Pons (tissue), 1 donor: ENCODE measurements around the gene SLC35D1.
A peak's percentile ranks its signal among the peaks of the same experiment; 100 is the strongest.
"Not testable (repeated sequence)": the region's sequence is repeated elsewhere in the genome, so short reads cannot be mapped to it uniquely, and the experiment has no call there.

Experiments
- DNase-seq: peaks from one replicate; pipeline ENCODE4 v3.0.0-alpha.2; 2016; ENCODE audit warnings: low spot score

SLC35D1 gene

DNA sequence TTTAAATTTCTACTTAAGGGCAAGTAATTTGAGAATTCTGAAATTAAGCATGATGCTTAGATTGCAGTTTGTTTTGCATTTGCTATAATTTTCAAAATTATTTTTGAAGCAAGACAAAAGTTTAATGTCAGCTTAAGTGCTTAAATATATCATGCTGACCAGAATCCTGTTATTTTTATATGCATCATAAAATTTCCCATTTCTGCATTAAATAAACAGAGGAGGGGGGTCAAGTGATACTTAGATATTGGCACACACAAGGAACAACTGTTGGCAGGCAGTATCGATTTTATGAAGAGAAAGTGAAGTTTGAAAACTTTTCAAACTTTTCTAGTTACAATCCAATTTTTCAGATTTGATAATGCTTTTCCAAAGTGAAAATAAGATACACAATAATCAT, 68.1 kb downstream of the SLC35D1 start:
- no peak for DNase-seq

DNA sequence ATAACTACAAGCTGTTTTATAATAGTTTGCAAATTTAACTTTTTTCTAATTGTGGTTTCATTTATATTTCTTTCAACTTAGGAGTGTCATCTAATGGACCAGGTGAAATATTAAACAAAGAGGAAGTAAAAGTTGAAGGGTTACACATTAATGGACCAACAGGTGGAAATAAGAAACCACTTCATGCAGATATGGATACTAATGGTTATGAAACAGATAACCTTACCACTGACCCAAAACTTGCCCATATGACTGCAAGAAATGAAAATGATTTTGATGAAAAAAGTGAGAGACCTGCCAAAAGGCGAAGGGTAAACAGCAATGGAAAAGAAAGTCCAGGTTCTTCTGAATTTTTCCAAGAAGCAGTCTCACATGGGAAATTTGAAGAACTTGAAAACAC, 69.5 kb downstream of the SLC35D1 start:
- no peak for DNase-seq

DNA sequence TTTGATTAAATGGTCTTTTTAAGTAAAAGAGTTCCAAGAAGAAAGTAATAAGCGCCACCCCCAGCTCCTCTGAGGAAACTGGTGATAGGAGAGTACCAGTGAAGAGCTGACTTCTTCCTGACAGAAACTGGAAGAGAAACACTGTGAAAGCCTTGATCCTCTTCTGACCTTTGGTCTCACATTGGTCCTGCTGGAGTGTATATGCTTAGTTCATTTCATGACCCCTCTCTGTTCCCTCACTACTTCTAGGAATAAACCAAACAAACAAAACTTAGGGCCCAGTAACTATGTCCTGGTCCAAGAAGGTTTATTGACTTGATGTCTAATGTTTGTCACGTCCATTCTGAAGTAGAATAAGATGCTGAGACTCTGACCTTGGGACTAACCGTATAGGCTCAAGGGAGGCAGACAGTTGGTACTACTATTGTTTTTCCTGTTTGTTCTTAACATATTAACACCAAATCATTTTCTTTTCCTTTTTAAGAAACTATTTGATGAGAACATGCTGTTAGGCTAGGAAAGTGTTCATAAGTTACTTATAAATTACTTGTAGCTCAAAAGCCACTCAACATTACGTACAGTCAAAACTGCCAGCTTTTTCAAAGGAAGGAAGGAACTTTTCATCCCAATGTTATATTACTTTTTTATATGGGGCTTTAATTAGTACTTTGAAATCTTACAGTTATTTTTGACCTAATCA, 71.2 kb downstream of the SLC35D1 start:
- no peak for DNase-seq

DNA sequence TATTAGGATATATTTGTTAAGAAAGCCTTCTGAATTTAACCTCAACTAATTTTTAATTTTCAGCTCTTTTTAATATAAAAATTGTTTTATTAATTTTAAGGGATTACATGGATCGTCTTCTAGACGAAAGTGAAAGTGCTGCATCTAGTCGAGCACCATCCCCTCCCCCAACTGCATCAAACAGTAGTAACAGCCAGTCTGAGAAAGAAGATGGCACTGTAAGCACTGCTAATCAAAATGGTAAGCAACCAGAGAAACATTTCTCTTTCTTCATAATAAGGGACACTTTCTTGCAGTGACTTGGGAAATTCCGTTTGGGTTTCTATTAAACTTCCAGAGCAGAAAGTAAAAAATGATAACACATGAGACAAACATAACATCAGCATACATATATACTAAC, 72.3 kb downstream of the SLC35D1 start:
- DNase-seq: peak; percentile 88

DNA sequence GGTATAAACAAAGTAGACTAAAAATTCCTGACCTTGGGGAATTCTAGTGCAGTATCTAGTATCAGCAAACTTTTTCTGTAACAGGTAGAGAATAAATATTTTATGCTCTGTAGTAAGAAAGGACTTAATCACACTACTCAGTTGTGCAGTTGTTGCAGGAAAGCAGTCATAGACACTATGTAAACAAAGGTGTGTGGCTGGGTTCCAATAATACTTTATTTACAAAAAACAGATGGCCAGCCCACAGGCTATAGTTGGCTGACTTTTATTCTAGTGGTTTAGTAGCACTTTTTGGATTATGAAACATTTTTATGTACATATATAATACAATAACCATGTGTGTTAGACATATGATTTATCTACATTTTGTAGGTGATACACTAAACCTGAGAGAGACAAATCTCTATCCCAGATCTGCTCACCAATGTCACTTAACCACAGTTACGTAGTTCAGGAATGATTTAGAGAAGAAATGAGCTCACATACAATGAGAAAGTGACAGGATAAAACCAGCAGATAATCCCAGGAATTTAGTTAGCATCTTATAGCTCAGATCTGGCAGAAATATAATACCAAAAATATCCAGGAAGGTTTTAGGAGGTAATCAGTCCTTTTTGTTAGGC, 73.1 kb downstream of the SLC35D1 start:
- DNase-seq: peak; percentile 12

DNA sequence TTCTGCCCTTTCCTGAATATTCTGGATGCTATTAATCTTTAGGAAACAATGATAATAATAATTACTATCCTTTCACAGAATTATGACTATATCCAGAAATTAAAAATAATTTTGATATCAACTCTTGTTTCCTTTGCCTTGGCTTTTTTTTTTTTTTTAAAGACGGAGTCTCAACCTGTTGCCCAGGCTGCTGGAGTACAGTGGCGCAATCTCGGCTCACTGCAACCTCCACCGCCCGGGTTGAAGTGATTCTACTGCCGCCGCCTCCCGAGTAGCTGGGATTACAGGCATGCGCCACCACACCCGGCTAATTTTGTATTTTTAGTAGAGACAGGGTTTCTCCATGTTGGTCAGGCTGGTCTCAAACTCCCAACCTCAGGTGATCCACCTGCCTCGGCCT, 74.3 kb downstream of the SLC35D1 start:
- not testable (repeated sequence) for DNase-seq

DNA sequence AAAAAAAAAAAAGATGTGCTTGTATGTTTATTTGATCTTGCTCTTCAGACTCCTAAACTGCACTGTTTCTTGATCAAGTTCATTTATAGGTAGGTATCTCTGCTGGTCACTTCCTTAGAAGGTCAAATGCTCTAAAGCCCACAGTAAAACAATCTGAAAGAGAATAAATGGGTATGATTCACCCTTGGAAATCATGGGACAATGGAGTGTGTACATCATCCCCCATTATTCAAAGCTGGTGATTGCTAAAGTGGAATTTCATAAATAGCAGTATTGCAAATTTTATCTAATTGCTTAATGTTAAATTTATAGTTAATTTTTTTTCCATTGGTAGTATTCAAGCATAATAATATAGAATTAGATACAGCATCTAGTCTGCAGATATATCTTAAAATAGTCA, 75.7 kb downstream of the SLC35D1 start:
- no peak for DNase-seq

DNA sequence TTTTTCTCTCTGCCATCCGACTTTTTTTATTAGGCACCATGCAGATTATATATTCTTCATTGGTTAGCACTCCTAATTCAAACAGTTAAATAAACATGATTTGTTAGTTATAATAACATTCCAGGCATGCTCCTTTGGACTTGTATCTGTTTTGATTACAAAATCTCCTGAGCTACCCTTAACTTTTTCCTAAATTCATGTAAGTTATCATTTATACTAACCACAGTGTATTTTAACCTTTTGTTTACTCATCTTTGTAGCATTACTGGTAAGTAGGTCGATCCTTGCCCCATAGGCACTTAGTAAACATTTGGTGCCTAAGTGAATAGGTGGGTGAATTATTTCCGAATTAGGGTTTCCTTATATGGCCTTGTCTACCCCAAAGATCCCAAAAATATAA, 85.4 kb downstream of the SLC35D1 start:
- DNase-seq: no peak

DNA sequence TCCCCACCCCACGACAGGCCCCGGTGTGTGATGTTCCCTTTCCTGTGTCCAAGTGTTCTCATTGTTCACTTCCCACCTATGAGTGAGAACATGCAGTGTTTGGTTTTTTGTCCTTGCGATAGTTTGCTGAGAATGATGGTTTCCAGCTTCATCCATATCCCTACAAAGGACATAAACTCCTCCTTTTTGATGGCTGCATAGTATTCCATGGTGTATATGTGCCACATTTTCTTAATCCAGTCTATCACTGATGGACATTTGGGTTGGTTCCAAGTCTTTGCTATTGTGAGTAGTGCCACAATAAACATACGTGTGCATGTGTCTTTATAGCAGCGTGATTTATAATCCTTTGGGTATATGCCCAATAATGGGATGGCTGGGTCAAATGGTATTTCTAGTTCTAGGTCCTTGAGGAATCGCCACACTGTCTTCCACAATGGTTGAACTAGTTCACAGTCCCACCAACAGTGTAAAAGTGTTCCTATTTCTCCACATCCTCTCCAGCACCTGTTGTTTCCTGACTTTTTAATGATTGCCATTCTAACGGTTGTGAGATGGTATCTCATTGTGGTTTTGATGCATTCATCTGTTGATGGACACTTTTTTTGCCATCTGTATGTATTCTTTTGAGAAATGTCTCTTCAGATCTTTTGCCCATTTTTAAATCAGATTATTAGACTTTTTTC, 87.6 kb downstream of the SLC35D1 start:
- not testable (repeated sequence) for DNase-seq

DNA sequence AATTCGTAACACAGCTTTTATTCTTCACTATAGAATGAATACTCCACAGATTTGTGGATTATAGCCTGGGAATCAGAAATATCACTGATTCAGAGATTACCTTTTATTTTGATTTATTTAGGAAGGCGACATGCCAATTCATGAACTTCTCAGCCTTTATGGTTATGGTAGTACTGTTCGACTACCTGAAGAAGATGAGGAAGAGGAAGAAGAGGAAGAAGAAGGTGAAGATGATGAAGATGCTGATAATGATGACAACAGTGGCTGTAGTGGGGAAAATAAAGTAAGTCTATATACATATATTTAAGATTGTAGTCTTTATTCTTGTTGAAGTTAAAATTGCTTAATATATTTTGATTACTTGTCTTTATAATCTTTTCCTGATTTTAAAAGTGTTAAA, 96.0 kb downstream of the SLC35D1 start:
- DNase-seq: no peak

DNA sequence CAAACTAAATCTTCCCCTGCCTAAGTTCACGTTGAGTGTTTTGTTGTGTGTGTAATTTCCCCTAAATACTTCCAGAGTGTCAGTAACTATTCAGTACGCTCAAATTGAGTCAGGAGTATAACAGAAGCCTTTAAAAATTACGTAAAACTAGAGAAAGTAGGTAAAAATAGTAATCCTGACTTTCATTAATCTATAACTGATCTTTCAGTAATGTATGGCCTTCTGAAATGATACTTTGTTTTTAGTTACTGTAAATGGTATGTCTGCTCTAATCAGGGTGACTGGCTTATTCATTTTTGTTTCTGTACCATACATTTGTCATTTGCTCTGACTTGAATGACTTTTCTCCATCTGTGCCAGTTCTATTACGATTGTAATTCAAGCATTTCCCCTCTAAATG, 99.7 kb downstream of the SLC35D1 start:
- DNase-seq: no peak

DNA sequence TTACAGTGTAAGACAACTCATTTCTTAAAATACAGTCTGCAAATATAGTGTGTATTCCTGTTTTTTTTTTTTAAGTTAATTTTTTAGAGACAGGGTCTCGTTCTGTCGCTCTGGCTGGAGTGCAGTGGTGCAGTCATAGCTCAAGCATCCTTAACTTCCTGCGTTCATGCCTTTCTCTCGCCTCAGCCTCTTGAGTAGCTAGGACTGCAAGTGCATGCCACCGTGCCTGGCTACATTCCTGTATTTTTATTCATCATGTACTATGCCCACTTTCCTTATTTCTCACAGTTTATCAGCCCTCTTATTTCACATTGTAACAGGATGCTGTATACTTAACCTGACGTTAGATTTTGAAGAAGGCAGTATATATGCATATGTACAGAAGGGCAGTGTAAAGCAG, 102.4 kb downstream of the SLC35D1 start:
- no peak for DNase-seq
